ENCODE results near the gene PPIB.

- TF ChIP-seq CTCF (IDR thresholded peaks at IDR 0.05) (no peak), POLR2A (IDR thresholded peaks at IDR 0.05) (no peak)
Observed at GRCh38 chr15:64187396-64188191, 24.8 kb upstream of the PPIB start.

Measured in right lobe of liver (tissue), 4 donors.